Tibial nerve (tissue), 4 donors: ENCODE data around the gene MYO9B. TPM values are rescaled to one million over a fixed set of nuclear protein-coding genes. Genes with fewer than 3 reads are reported as not detected.
"Not testable (repeated sequence)": the region's sequence is repeated elsewhere in the genome, so short reads cannot be mapped to it uniquely, and the experiment has no call there.

Experiments
- DNase-seq, 2 donors: peaks; one replicate each; pipeline ENCODE4 v3.0.0-alpha.2; 2019; ENCODE audit warnings: low spot score in 2 of 2
- H3K27ac ChIP-seq, 4 donors: fragments of 200-600 bp; sonication (generic) in 3 of 4; one replicate each; pipeline ENCODE4 v1.5.1; 2017 to 2019; ENCODE audit warnings: mild to moderate bottlenecking in 1 of 4
- H3K27me3 ChIP-seq, 2 donors: fragments of 200-600 bp; sonication (generic) in 1 of 2; one replicate each; pipeline versions ENCODE4 v1.5.1 to v1.6.0; 2017 to 2019
- H3K36me3 ChIP-seq, 3 donors: fragments of 200-600 bp; sonication (generic); one replicate each; pipeline ENCODE4 v1.5.1; 2018 to 2019
- H3K4me1 ChIP-seq, 4 donors: fragments of 200-600 bp; sonication (generic) in 3 of 4; one replicate each; pipeline ENCODE4 v1.5.1; 2017 to 2019
- H3K4me3 ChIP-seq, 4 donors: fragments of 200-600 bp; sonication (generic) in 3 of 4; one replicate each; pipeline ENCODE4 v1.5.1; 2017 to 2019; ENCODE audit warnings: mild to moderate bottlenecking in 1 of 4, moderate library complexity in 1 of 4
- H3K9me3 ChIP-seq, 4 donors: fragments of 200-600 bp; sonication (generic) in 3 of 4; one replicate each; pipeline ENCODE4 v1.5.1; 2017 to 2019
- EP300 ChIP-seq, 2 donors: sonication (generic); formaldehyde crosslinking; IDR thresholded peaks; one replicate each; pipeline ENCODE4 v1.6.1; 2017; ENCODE audit warnings: antibody characterized with exemption in 2 of 2, mild to moderate bottlenecking in 1 of 2
- POLR2A ChIP-seq, 2 donors: fragments of 450-650 bp; IDR thresholded peaks; one replicate each; pipeline ENCODE4 v1.6.1; 2017; ENCODE audit warnings: antibody characterized with exemption in 2 of 2, mild to moderate bottlenecking in 2 of 2, moderate library complexity in 2 of 2
- WGBS, 2 donors: methylation state at CpG; one replicate each; pipeline ENCODE4 v1.1.5; 2018; 5-methylcytosine and 5-hydroxymethylcytosine counted together
- total RNA-seq, 4 donors: library from RNA; depleted of rRNA; stranded (reverse); fragments of >200 nt; gene quantifications; one replicate each; pipeline ENCODE4 v1.1.0, GENCODE V29; 2016
- TF ChIP-seq, protein P1 (sequence below), 5 experiments: fragments of 200-600 bp in 3 of 5; fragments of 450-650 bp in 2 of 5; sonication (generic) in 3 of 5; IDR thresholded peaks; one replicate each; pipeline ENCODE4 v1.5.1; 2016 to 2019; ENCODE audit warnings: antibody characterized with exemption in 5 of 5, mild to moderate bottlenecking in 3 of 5, moderate library complexity in 2 of 5

Gene MYO9B
- total RNA-seq, 4 donors from 2014 or later, result 61.7 to 201 (median 115) TPM

DNA sequence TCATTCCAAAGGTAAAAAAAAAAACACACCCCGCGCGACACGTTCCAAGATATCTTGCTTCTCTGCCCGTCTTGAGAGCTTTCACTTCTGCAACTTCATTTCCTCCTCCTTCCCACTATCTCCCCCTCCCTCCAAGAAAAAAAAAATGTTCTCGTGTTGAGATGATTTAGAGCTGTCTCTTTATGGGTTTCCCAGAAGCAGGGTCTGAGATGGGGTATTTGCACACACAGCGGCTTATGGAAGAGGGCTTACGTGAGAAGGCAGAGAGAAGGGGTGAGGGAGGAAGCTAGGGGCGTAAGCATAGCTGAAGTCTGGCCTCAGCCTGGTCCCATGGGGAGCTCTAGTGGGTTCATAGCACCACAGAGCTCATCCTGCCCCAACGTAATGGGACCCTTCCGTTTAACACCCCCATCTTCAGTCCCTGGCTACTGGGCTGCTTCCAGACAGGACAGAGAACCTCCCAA lies 108.3 kb downstream of the MYO9B start:
- Histone ChIP-seq H3K36me3 (peaks cover 3 to 96% (median 21%) of the 10 kb centered on the region in 3 donors), H3K27ac (peak overlapping the region in 1 of 4 donors; percentile 37), H3K4me1 (no peaks in the 10 kb centered on the region), H3K4me3 (peak overlapping the region in 1 of 4 donors; percentile 15), H3K9me3 (no peaks in the 10 kb centered on the region), H3K27me3 (no peaks in the 10 kb centered on the region)
- 68 to 70% methylated on average over 11 of the region's 11 CpGs for WGBS, 2 donors
- TF ChIP-seq EP300 (IDR thresholded peaks at IDR 0.05), result no peak
- TF ChIP-seq POLR2A (IDR thresholded peaks at IDR 0.05), result no peak
- TF ChIP-seq, protein P1, sequence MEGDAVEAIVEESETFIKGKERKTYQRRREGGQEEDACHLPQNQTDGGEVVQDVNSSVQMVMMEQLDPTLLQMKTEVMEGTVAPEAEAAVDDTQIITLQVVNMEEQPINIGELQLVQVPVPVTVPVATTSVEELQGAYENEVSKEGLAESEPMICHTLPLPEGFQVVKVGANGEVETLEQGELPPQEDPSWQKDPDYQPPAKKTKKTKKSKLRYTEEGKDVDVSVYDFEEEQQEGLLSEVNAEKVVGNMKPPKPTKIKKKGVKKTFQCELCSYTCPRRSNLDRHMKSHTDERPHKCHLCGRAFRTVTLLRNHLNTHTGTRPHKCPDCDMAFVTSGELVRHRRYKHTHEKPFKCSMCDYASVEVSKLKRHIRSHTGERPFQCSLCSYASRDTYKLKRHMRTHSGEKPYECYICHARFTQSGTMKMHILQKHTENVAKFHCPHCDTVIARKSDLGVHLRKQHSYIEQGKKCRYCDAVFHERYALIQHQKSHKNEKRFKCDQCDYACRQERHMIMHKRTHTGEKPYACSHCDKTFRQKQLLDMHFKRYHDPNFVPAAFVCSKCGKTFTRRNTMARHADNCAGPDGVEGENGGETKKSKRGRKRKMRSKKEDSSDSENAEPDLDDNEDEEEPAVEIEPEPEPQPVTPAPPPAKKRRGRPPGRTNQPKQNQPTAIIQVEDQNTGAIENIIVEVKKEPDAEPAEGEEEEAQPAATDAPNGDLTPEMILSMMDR (IDR thresholded peaks at IDR 0.05), result no peak
- no peak for DNase-seq

DNA sequence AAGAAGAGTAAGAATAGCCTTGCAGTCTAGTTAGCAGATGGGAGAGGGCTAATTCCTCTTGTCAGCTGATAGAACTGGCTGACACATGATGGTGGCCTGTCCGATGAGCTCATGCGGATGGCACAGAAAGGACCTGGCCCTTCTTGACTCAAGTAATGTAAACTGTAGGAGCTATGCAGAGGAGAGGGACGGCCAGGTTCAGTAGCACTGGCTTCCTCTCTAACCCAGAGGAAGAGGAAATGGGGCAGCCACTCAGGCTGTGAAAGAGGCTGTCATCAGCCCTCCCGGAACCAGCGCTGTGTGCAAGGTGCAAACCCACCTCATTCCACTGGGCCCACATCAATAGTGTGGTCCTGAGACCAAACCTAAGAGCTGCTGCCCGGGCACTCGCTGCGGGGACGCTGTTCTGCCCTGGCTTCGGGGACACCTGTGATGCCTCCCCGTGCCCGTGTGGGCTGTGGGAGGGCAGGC lies 108.8 kb downstream of the MYO9B start:
- Histone ChIP-seq H3K4me1 (no peaks in the 10 kb centered on the region), H3K4me3 (no peak overlapping the region), H3K27ac (peak overlapping the region in 1 of 4 donors; percentile 37), H3K36me3 (peaks cover 3 to 96% (median 21%) of the 10 kb centered on the region in 3 donors), H3K9me3 (no peaks in the 10 kb centered on the region), H3K27me3 (no peaks in the 10 kb centered on the region)
- WGBS, 2 donors, result 86 to 87% methylated on average over 11 to 12 of the region's 12 CpGs
- TF ChIP-seq, protein P1 (IDR thresholded peaks at IDR 0.05), result no peak
- TF ChIP-seq EP300 (IDR thresholded peaks at IDR 0.05) (no peak), POLR2A (IDR thresholded peaks at IDR 0.05) (no peak)
- DNase-seq, result no peak

DNA sequence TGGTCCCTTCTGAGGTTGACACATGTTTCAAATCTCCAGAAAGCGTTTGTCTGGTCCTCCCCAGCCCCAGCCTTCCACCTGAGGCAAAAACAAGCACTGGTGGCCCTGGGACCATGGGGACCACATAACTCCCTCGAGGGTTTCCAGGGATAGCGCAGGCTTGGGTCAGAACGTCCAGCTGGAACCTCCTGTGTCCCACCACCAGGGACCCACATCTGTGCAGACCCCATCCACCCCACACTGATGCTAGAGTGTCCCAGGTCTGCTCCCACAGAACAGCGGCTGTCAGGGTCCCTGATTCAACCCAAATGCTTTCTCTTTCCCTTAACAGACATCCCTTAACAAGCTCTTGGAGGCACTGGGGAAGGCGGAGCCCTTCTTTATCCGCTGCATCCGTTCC lies 110.0 kb downstream of the MYO9B start:
- H3K36me3 ChIP-seq, result peaks cover 3 to 98% (median 21%) of the 10 kb centered on the region in 3 donors
- no peak overlapping the region for H3K4me3 ChIP-seq
- H3K4me1 ChIP-seq, result no peaks in the 10 kb centered on the region
- TF ChIP-seq, protein P1 (IDR thresholded peaks at IDR 0.05), result no peak
- TF ChIP-seq POLR2A (IDR thresholded peaks at IDR 0.05), result no peak
- no peak for TF ChIP-seq EP300 (IDR thresholded peaks at IDR 0.05)
- no peak for DNase-seq
- WGBS, 2 donors, result 78 to 87% methylated on average over 8 of the region's 8 CpGs
- no peaks in the 10 kb centered on the region for H3K9me3 ChIP-seq
- no peaks in the 10 kb centered on the region for H3K27me3 ChIP-seq
- H3K27ac ChIP-seq, result no peak overlapping the region

DNA sequence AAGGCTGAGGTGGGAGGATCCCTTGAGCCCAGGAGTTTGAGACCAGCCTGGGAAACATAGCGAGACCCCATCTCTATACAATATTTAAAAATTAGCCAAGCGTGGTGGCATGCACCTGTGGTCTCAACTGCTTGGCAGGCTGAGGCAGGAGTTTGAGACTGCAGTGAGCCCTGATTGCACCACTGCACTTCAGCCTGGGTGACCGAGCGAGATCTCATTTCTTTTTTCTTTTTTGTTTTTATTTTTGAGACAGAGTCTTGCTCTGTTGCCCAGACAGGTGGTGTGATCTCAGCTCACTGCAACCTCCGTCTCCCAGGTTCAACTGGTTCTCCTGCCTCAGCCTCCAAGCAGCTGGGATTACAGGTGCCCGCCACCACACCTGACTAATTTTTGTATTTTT lies 116.2 kb downstream of the MYO9B start:
- not testable (repeated sequence) for DNase-seq, H3K9me3 ChIP-seq, H3K4me1 ChIP-seq, H3K27me3 ChIP-seq, H3K4me3 ChIP-seq, H3K27ac ChIP-seq
- WGBS, 2 donors, result 81 to 86% methylated on average over 6 of the region's 6 CpGs
- peaks cover 1 to 100% (median 58%) of the 10 kb centered on the region in 3 donors for H3K36me3 ChIP-seq

DNA sequence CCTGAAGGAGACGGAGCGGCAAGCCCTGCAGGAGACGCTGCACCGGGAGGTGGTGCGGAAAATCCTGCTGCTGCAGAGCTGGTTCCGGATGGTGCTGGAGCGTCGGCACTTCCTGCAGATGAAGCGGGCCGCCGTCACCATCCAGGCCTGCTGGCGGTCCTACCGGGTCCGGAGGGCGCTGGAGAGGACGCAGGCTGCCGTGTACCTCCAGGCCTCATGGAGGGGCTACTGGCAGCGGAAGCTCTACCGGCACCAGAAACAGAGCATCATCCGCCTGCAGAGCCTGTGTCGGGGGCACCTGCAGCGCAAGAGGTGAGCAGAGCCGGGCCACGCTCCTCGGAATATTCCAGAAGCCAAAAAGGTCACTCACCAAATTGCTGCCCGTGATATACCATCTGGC lies 117.2 kb downstream of the MYO9B start:
- Histone ChIP-seq H3K4me1 (no peaks in the 10 kb centered on the region), H3K4me3 (no peak overlapping the region), H3K9me3 (no peaks in the 10 kb centered on the region), H3K27ac (no peak overlapping the region), H3K36me3 (peaks cover 0 to 100% (median 49%) of the 10 kb centered on the region in 3 donors), H3K27me3 (no peaks in the 10 kb centered on the region)
- WGBS, 2 donors, result 96 to 97% methylated on average over 26 of the region's 26 CpGs
- DNase-seq, result no peak
- TF ChIP-seq, protein P1 (IDR thresholded peaks at IDR 0.05), result no peak
- TF ChIP-seq POLR2A (IDR thresholded peaks at IDR 0.05) (no peak), EP300 (IDR thresholded peaks at IDR 0.05) (no peak)

DNA sequence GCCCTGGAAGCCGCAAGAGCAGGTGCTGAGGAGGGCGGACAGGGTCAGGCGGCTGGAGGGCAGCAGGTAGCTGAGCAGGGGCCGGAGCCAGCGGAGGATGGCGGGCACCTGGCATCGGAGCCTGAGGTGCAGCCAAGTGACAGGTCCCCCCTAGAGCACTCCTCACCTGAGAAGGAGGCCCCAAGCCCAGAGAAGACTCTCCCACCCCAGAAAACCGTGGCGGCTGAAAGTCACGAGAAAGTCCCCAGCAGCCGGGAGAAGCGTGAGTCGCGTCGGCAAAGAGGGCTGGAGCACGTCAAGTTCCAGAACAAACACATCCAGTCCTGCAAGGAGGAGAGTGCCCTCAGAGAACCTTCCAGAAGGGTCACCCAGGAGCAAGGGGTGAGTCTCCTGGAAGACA lies 119.0 kb downstream of the MYO9B start:
- Histone ChIP-seq H3K4me1 (no peaks in the 10 kb centered on the region), H3K27me3 (no peaks in the 10 kb centered on the region), H3K9me3 (no peaks in the 10 kb centered on the region), H3K4me3 (no peak overlapping the region), H3K27ac (no peak overlapping the region), H3K36me3 (peaks cover 0 to 100% (median 48%) of the 10 kb centered on the region in 3 donors)
- WGBS, 2 donors, result 95 to 96% methylated on average over 16 of the region's 16 CpGs
- TF ChIP-seq EP300 (IDR thresholded peaks at IDR 0.05) (no peak), POLR2A (IDR thresholded peaks at IDR 0.05) (no peak)
- TF ChIP-seq, protein P1 (IDR thresholded peaks at IDR 0.05), result no peak
- DNase-seq, result no peak
